DMS114 treated with DMSO at 0.1 percent for 48 hours (cell line): ENCODE data around the gene SIK3.
A peak's percentile ranks its signal among the peaks of the same experiment; 100 is the strongest.
"Not testable (repeated sequence)": the region's sequence is repeated elsewhere in the genome, so short reads cannot be mapped to it uniquely, and the experiment has no call there.

Experiments
- DNase-seq: peaks from one replicate; lab custom pipeline; 2025; ENCODE audit not compliant: unreplicated experiment; lab: John Stamatoyannopoulos, UW

SIK3 gene

DNA sequence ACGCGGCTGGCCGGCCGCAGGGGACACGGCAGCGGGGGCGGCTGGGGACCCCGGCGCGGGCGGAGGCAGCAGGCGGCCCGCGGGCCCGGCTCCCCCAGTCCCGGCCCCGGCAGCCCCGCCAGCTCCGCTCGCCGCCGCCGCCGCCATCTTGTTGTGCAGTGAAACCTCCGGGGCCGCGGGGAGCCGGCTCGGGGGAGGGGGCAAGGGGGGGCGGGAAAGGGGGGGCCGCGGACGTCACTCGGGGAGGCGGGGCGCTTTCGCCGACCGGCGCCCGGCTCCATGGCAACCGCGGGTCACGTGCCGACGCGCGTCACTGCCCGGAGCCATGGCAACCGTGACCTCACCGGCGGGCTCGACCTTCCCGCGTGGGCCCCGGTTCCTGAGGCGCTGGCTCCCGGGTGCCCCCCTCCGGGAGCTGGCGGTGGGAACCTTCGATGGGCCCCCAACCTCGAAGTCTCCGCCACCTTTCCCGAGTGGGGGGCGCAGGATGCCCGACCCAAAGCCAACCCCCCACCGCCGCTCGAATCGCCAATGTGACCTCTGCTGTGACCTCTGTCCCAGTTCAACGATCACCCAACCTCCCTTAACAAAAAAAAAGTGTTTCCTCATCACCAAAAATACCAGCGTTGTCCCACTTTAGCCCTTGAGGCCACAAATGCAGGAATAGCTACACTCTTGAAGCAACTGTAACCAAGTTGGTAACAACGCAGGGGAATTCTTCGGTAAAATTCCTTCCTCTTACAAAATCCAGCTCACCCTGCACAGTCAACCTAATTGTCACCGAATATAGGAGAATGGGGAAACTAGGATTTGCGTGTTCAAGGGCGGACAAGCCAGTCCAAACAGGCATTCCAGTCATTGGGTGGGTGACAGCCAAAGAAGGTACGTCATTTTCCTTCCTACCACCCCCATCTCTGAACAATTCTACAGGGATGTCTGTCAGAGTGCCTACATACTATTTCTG lies at the start of gene SIK3:
SIK3 (minus strand) TSS at position 160 of the 964 bp plus-strand sequence; CDS start at position 147, 13 bp downstream.
- DNase-seq: no peak

DNA sequence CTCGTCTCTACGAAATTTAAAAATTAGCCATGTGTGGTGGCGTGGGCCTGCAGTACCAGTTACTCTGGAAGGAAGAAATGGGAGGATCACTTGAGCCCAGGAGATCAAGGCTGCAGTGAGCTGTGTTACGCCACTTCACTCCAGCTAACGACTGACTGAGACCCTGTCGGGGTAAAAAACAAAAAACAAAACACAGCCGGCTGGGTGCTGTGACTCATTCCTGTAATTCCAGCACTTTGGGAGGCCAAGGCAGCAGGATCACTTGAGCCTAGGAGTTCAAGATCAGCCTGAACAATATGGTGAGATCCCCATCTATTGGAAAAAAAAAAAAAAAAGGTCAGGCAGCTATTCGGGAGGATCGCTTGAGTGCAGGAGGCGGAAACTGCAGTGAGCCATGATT lies 48.3 kb upstream of the SIK3 start:
- no peak for DNase-seq

DNA sequence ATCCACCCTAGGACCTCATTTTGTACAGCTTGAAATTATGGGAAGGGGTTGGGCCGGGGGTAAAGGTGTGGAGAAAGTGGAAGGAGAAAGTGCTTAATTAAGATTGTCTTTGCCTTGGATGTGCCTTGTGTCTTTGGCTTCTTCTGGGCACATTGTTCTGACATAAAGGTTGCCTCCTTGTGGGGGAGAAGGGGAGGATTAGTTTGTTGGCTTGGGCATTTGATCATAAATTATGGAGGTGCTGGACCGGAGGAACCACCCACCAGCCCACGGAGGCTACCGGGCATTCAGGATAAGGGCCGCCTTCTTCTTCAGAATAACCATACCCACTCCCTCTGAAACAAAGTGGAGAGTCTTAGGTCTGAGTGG lies 47.1 kb upstream of the SIK3 start:
- peak; percentile 44 for DNase-seq

DNA sequence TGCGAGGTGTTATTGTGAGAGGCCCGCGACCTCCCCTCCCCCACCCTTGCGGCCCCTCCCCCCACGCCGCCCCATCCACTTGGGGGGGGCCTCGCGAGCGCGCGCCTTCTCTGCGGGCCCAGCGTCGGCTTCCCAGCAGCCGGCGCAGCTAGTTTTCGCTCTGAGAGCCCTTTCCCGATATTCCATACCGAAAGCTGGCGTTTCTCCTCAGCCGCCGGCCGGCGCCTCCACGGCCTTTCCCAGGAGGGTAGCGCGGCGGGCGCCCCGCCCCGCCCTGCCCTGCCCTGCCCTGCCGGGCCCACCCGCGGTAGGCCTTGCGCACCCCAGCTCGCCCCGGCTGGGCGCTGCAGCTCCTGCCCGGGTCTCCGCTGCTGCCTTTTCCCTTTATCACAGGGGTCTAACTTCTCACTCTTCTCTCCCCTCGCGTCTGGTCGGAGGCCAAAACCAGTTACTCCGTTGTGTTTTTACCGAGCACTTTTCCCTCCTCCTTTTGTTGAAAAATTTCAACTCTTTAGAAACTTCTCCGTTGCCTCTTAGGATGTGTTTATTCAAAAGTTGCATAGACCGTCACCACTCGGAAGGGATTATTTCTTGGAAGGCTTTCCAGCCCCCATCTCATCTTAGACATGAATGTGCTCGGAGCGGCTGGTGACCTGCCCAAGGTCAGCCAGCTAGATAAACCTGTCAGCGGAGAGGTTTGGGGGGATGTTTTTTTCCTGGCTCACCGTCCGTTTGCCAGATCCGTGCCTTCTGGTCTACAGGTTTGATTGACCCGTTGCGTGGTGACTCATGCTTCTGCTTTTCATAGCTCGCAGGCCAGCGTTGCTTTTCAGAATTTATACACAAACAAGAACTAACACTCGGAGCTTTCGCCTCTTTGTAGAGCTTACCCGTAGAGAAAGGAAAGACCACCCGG lies 46.5 kb upstream of the SIK3 start:
- no peak for DNase-seq

DNA sequence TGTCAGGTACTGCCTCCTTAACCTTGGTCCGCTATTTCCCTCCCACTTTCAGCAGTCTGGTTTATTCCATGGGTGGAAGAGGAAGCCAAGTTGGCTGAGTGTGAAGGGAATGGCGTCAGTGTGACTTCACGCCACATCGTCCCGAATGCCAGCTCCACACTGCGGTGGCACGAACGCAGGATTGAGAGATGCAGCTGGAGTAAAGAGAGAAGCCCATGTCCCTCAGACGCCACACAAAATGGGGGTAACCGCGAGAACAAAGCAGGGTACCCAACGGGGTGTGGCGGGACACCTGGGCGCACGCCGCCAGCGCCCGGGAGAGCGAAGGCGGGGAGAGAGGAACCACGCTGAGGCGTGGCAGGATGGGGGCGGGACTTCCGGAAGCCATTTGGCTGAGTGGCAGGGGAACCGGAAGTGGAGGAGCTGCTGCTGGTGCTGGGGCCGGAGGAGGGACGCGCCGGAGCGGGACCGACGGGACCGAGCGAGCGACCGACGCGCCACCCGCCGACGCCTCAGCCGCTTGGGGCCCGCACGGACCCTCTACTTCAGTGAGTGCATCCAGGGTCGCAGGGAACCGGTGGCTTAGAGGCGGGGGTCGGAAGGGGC lies 45.7 kb upstream of the SIK3 start, which contains the start of gene PAFAH1B2:
PAFAH1B2 (plus strand) TSS at position 417 of the 606 bp plus-strand sequence. CDS start 8,161 bp downstream, outside the sequence.
- peak; percentile 54 for DNase-seq

DNA sequence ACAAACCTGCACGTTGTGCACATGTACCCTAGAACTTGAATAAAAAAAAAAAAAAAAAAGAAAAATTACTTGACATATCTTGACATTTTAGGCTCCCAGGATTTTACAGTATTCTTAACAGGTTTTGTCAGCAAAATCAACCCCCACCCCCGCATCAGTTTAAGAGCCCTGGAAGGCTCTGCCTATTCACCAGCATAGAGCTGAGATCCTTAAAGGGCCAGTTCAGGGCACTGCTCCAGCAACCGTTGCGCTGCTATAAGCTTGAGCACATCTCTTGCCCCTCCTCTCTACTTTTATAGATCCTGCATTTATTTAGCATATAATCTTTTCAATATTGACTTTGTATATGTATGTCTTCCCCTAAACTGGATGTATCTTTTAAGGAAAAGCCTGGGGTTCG lies 45.2 kb upstream of the SIK3 start:
- DNase-seq: peak; percentile 14

DNA sequence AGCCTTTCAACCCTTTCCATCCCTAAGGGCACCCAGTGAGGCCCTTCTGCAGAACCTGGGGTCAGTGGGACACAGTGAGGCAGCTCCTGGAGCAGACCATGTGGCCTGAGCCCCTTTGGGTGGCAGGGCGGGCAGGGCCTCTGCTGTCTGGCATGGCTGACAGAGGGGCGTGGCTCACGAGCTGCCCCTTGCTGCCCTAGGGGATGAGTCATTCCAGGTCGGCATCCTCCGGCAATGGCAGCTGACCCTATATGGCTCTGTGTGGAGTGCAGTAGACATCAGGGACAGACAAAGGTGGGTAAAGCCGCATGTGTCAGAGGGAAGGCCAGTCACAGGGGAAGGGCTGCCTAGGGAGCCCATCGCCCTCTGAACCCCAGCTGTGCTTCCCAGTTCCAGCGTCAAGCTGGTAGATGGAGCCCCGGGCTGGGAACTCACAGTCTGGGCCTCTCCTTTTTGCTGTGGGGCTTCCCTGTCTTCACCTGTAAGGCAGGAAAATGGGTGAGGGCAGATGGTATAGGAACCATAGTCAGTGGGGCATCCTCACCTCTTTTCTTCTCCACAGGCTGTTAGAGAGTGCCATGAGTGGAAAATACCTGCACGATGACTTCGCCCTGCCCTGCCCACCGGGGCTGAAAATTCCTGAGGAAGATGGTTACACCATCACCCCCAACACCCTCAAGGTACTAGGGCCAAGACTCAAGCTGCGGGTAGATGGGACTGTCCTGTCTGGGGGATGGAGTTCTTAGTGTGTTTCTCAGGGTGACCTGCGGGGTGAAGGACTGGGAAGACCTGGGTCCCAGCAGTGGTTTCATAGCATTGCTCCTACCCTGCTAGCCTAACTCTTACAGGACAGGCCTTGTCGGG lies 39.2 kb upstream of the SIK3 start:
- DNase-seq: not testable (repeated sequence)

DNA sequence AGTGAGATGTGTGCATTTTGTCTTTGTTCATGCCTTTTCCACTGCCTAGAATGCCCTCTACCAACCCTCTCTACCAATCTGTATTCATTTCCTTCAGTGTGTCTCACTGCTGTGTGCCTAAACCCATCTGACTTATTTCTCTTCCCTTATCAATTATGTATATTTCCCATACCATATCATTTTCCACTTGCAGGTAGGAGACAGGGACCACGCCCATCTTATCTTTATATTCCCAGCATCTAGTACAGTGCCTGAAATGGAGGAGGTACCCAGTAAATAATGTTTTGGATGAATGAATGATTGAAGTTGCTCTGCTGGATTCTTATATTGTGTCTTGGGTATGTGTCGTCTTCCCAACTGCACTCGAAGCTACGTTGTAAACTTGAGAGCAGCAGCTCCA lies 36.8 kb upstream of the SIK3 start:
- DNase-seq: not testable (repeated sequence)

DNA sequence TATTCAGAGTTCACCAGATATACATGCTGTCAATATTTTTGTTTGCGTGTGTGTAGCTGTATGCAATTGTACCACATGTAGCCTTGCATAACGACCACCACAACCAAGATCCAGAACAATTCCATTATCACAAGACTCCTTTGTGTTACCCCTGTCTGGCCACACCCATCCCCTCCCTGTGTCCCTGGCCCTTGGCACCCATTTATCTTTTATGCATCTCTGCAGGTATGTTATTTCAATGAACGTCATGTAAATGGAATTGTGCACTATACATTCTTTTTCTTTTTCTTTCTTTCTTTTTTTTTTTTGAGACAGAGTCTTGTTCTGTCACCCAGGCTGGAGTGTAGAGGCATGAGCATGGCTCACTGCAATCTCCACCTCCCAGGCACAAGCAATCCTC lies 36.2 kb upstream of the SIK3 start:
- no peak for DNase-seq

DNA sequence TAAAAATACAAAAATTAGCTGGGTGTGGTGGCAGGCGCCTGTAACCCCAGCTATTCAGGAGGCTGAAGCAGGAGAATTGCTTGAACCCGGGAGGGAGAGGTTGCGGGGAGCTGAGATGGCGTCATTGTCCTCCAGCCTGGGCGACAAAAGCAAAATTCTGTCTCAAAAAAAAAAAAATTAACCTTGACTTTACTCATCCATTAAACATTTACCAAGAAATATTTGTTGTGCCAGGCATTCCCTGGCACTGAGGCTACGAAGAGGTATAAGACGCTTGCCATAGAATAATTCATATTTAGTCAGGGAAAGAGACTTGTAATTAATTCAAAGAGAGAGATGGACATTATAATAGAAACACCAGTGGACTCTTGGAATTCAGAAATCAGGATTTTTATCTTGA lies 32.7 kb upstream of the SIK3 start:
- DNase-seq: no peak

DNA sequence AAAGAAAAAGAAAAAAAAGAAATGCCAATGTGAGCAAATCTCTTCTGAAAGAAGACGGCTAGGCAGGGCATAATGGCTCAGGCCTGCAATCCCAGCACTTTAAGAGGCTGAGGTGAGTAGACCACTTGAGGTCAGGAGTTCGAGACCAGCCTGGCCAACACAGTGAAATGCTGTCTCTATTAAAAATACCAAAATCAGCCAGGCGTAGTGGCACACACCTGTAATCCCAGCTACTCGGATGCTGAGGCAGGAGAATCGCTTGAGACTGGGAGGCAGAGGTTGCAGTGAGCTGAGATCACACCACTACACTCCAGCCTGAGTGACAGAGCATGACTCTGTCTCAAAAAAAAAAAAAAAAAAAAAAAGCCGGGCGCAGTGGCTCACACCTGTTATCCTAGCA lies 32.2 kb upstream of the SIK3 start:
- DNase-seq: not testable (repeated sequence)

DNA sequence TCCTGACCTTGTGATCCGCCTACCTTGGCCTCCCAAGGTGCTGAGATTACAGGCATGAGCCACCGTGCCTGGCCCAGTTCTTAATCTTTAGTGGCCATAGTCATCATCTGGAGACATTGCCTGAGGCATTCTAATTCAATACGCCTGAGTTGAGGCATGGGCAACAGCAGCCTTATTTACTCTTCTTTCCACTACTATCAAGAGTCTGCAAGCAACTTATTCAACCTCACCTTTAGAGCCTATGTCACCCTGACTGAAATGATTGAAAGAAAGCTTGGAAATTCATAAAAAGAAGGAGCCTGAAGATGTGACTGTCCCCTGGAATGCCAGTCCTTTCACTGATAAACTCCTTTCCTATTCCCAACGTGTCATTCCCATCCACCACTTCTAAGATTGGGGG lies 30.1 kb upstream of the SIK3 start:
- no peak for DNase-seq

DNA sequence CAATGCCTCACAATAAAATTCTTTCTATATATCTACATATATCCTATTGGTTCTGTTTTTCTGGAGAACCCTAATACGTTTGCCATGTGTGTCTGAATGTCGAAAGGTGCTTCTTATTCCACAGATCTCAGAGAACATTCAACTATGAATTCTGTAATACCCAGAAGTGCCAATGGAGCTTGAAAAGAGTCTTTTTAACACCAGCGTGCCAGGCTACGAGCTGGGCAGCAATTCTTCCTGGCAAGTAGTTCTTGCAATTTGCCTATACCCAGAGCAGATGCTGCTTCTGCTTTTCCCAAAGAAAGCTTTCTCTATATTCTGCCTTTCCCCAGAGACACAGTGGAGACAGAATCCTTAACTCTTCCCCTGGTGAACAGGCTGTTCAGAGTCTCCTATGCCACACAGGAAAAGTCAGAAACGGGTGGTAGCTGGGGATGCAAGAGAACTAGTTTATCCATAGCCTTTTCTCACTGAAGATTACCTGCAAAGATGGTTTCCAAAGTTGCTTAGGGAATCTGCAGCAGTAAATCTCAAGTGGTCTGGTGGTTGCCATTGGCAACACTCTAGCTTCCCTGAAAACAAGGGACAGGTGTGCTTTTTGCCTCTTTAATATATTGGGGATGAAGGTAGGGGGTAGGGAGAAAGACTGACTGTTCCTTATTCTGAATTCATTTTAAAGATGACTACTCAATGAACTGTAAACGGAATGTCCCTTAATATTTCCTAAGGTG lies 29.1 kb upstream of the SIK3 start:
- DNase-seq: no peak

DNA sequence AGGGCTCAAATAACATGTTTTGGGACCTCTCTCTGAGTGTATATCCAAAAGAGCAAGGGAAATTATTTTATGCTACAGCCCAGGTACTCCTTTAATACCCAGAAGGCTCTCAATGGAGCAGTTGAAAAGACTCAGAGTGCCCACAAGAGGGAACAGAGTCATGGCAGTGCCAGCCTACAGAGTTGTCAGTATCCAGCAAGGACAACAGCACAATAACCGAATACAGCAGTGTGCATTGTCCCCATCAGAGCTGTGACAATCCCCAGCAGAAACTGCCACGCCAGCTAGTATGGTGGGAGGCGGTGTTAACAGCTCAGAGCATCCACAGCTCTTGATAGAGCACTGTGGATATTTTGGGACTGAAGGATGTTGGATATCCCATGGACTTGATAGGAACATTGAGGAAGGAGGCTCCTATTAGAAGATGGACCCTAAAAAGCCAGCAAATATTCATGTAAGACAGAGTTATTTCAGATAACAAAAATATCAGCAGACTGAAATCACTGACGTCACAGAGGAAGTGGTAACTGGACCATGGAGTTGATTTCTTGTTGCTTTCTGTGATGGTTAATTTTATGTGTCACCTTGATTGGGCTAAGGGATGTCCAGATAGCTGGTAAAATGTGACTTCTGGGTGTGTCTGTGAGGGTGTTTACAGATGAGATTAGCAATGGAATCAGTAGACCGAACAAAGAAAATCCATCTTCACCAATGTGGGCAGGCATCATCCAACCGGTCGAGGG lies 28.2 kb upstream of the SIK3 start:
- no peak for DNase-seq

DNA sequence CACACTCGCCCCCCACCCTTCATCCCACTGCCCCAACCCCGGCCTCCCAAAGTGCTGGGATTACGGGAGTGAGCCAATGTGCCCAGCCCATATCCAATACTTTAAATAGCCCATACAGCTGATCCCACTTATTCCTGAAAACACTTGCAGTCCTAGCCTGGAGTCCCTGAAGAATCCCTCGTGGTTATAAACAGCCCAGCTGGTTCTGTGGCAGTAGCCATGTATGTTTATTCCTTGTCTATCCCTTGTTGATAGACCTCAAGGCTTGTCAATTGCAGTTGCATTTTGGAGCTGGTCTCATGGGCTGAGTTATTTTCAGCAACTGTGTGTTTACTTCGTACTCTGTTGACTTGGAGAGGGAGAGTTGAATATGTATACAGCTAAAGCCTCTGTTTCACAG lies 24.3 kb upstream of the SIK3 start:
- DNase-seq: no peak

DNA sequence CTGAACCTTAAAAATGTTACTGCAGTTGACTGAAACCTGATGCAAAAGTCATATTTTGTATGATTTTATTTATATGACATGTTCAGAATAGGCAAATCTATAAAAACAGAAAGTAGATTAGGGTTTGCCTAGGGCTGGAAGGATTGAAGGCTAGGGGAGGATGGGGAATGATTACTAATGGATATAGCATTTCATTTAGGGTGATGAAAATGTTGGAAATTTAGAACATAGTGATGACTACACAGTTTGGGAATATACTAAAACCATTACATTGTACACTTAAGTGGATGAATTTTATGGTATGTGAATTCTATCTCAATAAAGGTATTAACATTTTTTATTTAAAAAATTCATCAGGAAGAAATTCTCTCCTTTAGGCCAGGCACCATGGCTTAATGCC lies 22.9 kb upstream of the SIK3 start:
- no peak for DNase-seq

DNA sequence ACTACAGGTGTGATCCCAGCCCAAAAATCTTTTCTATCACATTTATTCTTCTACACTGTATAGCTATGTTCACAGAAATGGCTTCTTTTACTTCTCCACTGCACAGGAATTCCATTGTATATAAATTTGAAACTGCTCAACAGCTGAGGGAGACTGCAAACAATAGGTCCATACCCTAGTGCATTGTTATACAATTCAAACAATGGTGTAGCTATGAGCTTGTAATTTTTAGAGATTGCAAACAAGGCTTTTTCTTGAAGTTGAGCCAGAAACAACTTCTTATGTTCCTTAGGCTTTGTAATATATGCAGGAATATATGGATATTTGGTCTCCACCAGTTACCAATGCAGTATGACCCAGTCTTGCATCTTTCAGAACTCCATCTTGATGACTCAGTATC lies 19.5 kb upstream of the SIK3 start:
- DNase-seq: no peak

DNA sequence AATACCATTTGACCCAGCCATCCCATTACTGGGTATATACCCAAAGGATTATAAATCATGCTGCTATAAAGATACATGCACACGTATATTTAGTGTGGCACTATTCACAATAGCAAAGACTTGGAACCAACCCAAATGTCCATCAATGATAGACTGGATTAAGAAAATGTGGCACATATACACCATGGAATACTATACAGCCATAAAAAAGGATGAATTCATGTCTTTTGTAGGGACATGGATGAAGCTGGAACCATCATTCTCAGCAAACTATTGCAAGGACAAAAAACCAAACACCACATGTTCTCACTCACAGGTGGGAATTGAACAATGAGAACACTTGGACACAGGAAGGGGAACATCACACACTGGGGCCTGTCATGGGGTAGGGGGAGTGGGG lies 14.7 kb upstream of the SIK3 start:
- not testable (repeated sequence) for DNase-seq

DNA sequence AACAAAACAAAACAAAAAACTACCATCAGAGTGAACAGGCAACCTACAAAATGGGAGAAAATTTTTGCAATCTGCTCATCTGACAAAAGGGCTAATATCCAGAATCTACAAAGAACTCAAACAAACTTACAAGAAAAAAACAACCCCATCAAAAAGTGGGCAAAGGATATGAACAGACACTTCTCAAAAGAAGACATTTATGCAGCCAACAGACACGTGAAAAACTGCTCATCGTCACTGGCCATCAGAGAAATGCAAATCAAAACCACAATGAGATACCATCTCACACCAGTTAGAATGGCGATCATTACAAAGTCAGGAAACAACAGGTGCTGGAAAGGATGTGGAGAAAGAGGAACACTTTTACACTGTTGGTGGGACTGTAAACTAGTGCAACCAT lies 14.3 kb upstream of the SIK3 start:
- DNase-seq: not testable (repeated sequence)
